Activated T-cell treated with anti-CD3 and anti-CD28 coated beads, Interleukin-2, amount 50 U/mL, for 72 hours (primary cell): ENCODE results near the gene SLFN11. TPM values are rescaled to one million over a fixed set of nuclear protein-coding genes. Genes with fewer than 3 reads are reported as not detected.

Experiments used
- ATAC-seq, 2 donors: fragments of 150-1000 bp; cut with Tn5 transposase; replicated peaks in 1 of 2; 2 replicates each; pipeline ENCODE4 v1.10.0; 2021; ENCODE audit warnings: moderate library complexity in 2 of 2, mild to moderate bottlenecking in 1 of 2
- DNase-seq, 2 donors: peaks; one replicate each; pipeline ENCODE4 v3.0.0; 2021 to 2022; ENCODE audit warnings: mixed read lengths in 1 of 2
- H3K27ac Mint-ChIP-seq: one replicate; pipeline ENCODE4 v1.8.0; 2022; ENCODE audit warnings: mild to moderate bottlenecking, moderate library complexity, mixed read lengths
- H3K27me3 Mint-ChIP-seq: one replicate; pipeline ENCODE4 v1.8.0; 2022; ENCODE audit warnings: low read depth, mixed read lengths
- H3K36me3 Mint-ChIP-seq, 2 donors: one replicate each; pipeline ENCODE4 v1.8.0; 2022; ENCODE audit warnings: mixed read lengths in 2 of 2, mild to moderate bottlenecking in 1 of 2; ENCODE audit not compliant: insufficient read depth in 2 of 2
- H3K4me1 Mint-ChIP-seq: one replicate; pipeline ENCODE4 v1.8.0; 2022; ENCODE audit warnings: low read depth, mixed read lengths
- H3K4me3 Mint-ChIP-seq, 2 donors: one replicate each; pipeline ENCODE4 v1.8.0; 2022; ENCODE audit warnings: mild to moderate bottlenecking in 2 of 2, mixed read lengths in 2 of 2, moderate library complexity in 2 of 2
- H3K9me3 Mint-ChIP-seq, 2 donors: one replicate each; pipeline ENCODE4 v1.8.0; 2022; ENCODE audit warnings: mixed read lengths in 2 of 2
- total RNA-seq, 2 donors: library from RNA; stranded (reverse); gene quantifications; one replicate each; pipeline ENCODE4 v1.2.3, GENCODE V29; 2022

Gene SLFN11
- total RNA-seq, 2 donors from 2014 or later = 37.1 to 64.7 TPM

DNA sequence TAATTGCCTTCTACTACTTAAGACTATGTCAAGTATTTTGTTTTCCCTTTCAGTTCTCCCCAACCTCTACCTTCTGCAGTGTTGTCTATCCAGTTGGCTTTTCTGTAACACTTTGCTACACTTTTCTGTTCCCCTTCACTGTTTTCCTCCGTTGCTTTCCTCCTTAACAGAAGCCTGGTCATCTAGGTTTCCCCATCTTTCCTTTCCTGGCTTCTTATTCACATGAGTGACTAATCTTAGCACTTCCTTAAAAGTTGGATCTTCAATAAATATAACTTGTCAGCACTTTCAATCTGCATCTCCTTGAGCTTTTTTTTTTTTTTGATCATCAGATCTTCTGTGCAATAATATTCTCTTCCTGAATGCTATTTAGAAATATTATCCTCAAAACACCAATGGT lies 2.8 kb upstream of the SLFN11 start:
- no peak for DNase-seq
- H3K27me3 Mint-ChIP-seq = no peaks in the 10 kb centered on the region
- peaks cover 40% of the 10 kb centered on the region for H3K4me1 Mint-ChIP-seq
- no peak overlapping the region for H3K27ac Mint-ChIP-seq
- no peak for ATAC-seq
- H3K9me3 Mint-ChIP-seq = peaks cover 0 to under 1% of the 10 kb centered on the region in 2 donors
- H3K36me3 Mint-ChIP-seq = peaks cover 8 to 12% of the 10 kb centered on the region in 2 donors
- H3K4me3 Mint-ChIP-seq = peak overlapping the region in 1 of 2 donors; percentile 53

DNA sequence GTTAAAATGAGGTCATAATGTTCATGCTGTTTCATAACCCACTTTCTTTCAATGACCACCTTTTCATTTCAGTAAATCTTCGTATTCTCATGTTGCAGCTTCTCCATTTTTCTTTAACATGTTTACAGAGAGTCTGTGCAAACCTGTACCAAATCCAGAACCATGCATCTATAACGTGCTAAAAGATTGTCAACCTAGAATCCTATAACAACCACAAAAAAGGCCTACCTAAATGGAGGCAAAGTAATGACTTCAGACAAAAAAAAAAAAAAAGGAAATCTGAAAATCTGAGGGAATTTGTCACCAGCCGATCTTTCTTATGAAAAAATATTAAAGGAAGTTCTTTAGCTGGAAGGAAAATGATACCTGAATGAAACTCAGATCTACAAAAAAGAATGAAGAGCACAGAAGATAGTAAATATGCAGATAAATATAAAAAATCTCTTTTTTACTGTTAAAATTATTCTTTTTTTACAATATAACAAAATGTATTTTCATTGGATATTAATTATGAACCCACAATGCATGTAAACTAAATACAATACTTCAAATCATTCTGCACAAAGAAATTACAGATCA lies 1.4 kb upstream of the SLFN11 start:
- no peaks in the 10 kb centered on the region for H3K27me3 Mint-ChIP-seq
- H3K9me3 Mint-ChIP-seq = peaks cover 6 to 9% of the 10 kb centered on the region in 2 donors
- peak overlapping the region; percentile 95 to 98 for H3K4me3 Mint-ChIP-seq
- DNase-seq (no peak), ATAC-seq (no peak)
- peaks cover 17 to 24% of the 10 kb centered on the region in 2 donors for H3K36me3 Mint-ChIP-seq
- H3K27ac Mint-ChIP-seq = peak overlapping the region; percentile 100
- H3K4me1 Mint-ChIP-seq = peaks cover 50% of the 10 kb centered on the region

DNA sequence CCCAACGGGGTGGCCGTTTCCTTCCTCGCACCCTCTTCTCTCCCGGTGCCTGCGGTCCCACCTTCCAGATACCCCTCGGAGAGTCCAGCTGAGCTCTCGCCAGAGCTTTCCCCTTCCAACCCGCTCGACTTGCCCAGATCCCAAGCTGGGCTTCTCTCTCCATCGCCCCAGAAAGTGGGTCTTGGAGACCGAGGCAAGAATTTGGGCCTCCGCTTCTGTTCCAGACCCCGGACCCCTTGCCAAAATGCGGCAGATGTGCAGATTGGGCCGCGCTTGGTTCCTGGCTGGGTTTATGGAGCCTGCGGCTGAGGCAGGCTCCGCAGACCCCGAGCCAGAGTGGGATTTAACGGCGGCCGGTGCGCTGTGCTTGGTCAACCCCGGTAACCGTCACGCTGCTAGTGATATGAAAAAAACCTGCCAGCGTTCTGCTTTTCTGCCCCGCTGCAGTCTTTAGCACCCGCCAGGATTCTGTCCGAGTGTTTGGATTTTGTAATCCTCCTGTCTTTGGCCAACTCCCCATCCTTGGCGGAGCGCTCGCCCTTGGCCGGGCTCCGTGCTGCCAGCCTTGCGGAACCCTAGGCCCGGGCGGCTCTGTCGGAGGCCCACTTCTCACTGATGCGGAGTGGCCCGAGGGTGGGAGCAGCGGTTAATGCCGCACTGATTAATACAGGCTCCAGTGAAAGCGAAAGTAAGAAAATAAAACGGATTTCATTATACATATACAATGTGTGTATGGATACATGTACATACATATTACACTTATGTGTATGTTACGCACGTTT lies 754 bp upstream of the SLFN11 start:
- peak; percentile 68 to 70 for ATAC-seq
- Mint-ChIP-seq H3K4me3 (peak overlapping the region; percentile 95 to 98), H3K36me3 (peaks cover 21 to 31% of the 10 kb centered on the region in 2 donors), H3K9me3 (peaks cover 9% of the 10 kb centered on the region in 2 donors), H3K27me3 (no peaks in the 10 kb centered on the region), H3K27ac (peak overlapping the region; percentile 100), H3K4me1 (peaks cover 51% of the 10 kb centered on the region)
- DNase-seq = peak; percentile 56 to 60

GRCh38 chr17:35372846-35373533 lies 431 bp downstream of the SLFN11 start:
- H3K9me3 Mint-ChIP-seq = peaks cover 9% of the 10 kb centered on the region in 2 donors
- peak overlapping the region; percentile 95 to 98 for H3K4me3 Mint-ChIP-seq
- H3K4me1 Mint-ChIP-seq = peaks cover 62% of the 10 kb centered on the region
- peak; percentile 26 to 45 for DNase-seq
- H3K27me3 Mint-ChIP-seq = no peaks in the 10 kb centered on the region
- H3K36me3 Mint-ChIP-seq = peaks cover 25 to 33% of the 10 kb centered on the region in 2 donors
- ATAC-seq = peak in 1 of 2 donors; percentile 8
- peak overlapping the region; percentile 100 for H3K27ac Mint-ChIP-seq

DNA sequence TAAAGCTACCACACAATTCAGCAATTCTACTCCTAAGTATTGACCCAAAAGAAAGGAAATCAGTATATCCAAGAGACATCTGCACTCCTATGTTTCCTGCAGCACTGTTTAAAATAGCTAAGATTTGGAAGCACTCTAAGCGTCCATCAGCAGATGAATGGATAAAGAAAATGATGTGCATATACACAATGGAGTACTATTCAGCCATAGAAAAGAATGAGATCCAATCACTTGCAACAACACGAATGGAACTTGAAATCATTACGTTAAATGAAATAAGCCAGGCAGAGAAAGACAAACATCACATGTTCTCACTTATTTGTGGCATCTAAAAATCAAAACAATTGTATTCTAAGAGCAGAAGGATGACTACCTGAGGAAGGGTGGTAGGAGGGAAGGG lies 1.5 kb downstream of the SLFN11 start:
- ATAC-seq (no peak), DNase-seq (no peak)
- Mint-ChIP-seq H3K9me3 (peaks cover 9% of the 10 kb centered on the region in 2 donors), H3K36me3 (peaks cover 25 to 33% of the 10 kb centered on the region in 2 donors), H3K4me1 (peaks cover 66% of the 10 kb centered on the region), H3K27ac (peak overlapping the region; percentile 77), H3K4me3 (peak overlapping the region; percentile 95 to 98), H3K27me3 (no peaks in the 10 kb centered on the region)

DNA sequence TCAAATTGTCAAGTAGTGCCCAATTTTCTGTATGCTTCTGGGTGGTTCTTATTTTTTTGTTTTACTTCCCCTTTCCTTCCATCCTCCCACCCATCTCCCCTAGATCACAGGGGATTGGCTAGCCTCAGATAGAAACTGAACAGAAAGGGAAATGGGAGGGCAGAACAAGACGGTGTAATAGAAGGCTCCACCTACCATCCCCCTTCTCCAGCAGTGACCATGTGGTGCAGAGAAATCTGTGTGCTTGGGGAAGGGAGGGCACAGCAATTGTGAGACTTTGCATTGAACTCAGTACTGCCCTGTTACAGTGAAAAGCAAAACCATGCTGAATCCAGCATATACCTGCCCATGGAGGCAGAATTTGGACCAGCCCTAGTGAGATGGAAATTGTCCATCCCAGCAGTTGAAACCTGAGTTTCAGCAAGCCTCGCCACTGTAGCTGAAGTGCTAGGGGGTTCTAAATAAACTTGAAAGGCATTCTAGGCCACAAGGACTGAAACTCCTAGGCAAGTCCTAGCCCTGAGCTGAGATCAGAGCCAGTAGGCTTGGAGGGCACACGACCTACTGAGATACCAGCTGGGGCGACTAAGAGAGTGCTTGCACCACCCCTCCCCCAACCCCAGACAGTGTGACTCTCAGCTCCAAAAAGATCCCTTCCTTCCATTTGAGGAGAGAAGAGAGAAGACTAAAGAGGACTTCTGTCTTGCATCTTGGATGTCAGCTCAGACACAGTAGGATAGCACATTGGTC lies 5.2 kb downstream of the SLFN11 start:
- Mint-ChIP-seq H3K4me3 (peak overlapping the region in 1 of 2 donors; percentile 26), H3K4me1 (peaks cover 47% of the 10 kb centered on the region), H3K36me3 (peaks cover 34 to 47% of the 10 kb centered on the region in 2 donors), H3K27me3 (no peaks in the 10 kb centered on the region), H3K27ac (peak overlapping the region; percentile 19), H3K9me3 (peaks cover 9% of the 10 kb centered on the region in 2 donors)
- ATAC-seq = peak; percentile 69 to 81
- peak in 1 of 2 donors; percentile 15 for DNase-seq

GRCh38 chr17:35361027-35361426 lies 12.4 kb downstream of the SLFN11 start:
- Mint-ChIP-seq H3K36me3 (peaks cover 26 to 60% of the 10 kb centered on the region in 2 donors), H3K27me3 (no peaks in the 10 kb centered on the region), H3K27ac (peak overlapping the region; percentile 52), H3K9me3 (no peaks in the 10 kb centered on the region), H3K4me1 (peaks cover 23% of the 10 kb centered on the region), H3K4me3 (peak overlapping the region in 1 of 2 donors; percentile 5)
- ATAC-seq (no peak), DNase-seq (no peak)

DNA sequence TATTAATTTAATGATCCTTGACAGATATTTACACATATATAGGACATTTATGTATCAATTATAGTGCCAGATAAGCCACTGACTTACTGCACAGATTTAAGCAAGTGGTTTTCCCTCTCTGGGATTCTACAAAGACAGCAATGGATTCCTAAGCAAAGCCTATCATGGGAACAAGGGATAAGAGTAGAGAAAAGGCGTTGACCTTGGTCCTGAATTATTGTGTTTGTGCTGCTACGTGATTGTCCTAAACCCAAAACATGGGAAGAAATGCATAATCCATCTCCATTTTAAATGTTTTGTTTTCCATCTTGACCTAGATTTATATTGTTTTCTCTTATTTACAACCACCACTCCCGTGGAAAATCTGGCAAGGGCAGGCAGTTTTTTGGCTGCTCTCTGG lies 14.0 kb downstream of the SLFN11 start:
- Mint-ChIP-seq H3K36me3 (peaks cover 24 to 56% of the 10 kb centered on the region in 2 donors), H3K4me1 (peaks cover 27% of the 10 kb centered on the region), H3K9me3 (no peaks in the 10 kb centered on the region), H3K27ac (peak overlapping the region; percentile 15), H3K27me3 (no peaks in the 10 kb centered on the region), H3K4me3 (no peak overlapping the region)
- DNase-seq = no peak
- ATAC-seq = no peak

- no peak overlapping the region for H3K4me3 Mint-ChIP-seq
- H3K4me1 Mint-ChIP-seq = peaks cover 9% of the 10 kb centered on the region
- DNase-seq (no peak), ATAC-seq (no peak)
- peaks cover 3 to 21% of the 10 kb centered on the region in 2 donors for H3K36me3 Mint-ChIP-seq
- no peaks in the 10 kb centered on the region for H3K27me3 Mint-ChIP-seq
- H3K27ac Mint-ChIP-seq = no peak overlapping the region
- H3K9me3 Mint-ChIP-seq = no peaks in the 10 kb centered on the region
Measured at GRCh38 chr17:35352284-35352683, 21.1 kb downstream of the SLFN11 start.

DNA sequence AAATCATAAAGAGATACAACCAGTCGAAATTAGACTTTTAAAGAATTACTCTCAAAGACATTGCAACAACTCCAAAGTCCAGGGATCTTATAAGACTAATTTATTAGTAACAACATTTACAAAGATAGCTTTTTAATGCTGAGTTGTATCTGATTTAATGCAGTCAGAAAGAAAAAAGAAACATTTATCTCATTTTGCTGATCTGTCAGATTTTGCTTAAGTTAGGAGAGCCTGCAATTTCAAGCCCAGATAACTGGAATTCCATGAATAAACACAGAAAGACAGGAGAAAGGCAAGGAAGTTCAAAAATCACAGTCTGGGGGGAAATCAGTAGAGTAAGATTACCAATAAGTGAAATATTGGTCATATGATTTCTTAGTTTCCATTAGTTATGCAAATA lies 22.9 kb downstream of the SLFN11 start:
- no peaks in the 10 kb centered on the region for H3K9me3 Mint-ChIP-seq
- H3K4me3 Mint-ChIP-seq = no peak overlapping the region
- peaks cover 5% of the 10 kb centered on the region for H3K27me3 Mint-ChIP-seq
- ATAC-seq (no peak), DNase-seq (no peak)
- no peak overlapping the region for H3K27ac Mint-ChIP-seq
- peaks cover 20% of the 10 kb centered on the region for H3K4me1 Mint-ChIP-seq
- H3K36me3 Mint-ChIP-seq = peaks cover 3 to 13% of the 10 kb centered on the region in 2 donors

DNA sequence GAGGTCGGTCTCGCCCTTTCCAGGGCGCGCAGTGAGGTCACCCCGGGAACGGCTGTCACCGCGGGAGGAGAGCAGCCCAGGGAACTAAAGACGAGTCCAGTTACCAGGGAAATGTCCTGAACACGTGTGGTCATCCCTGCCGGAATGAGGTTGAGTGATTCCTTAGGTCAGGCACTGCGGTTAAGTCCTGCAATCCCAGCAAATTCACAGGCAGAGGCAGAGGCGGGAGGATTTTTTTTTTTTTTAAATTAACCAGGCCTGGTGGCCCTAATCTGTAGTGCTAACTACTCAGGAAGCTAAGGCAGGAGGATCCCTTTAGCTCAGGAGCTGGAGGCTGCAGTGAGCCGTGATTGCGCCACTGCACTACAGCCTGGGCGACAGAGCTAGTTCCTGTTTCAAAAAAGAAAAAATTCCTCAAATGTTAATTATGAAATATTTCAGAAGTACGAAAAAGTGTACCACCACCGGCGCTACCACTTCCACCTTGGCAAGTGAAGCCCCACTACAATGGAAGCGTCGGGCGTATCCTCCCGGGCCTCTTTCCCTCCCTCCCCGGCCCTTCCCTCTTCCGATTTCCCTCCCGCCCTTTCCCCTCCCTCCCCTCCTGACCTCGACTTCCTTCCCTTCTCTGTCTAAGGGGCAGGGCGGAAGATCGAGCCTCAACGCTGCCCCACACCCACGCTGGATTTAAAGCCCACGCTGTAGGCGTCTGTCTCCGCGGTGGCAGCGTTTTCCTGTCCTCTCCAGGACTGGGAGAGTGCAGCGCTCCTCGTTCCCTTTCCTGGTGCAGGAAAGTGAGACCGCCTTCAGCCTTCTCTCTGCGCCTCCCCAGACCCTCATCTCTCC lies 27.3 kb downstream of the SLFN11 start:
- peaks cover 5 to 10% of the 10 kb centered on the region in 2 donors for H3K36me3 Mint-ChIP-seq

DNA sequence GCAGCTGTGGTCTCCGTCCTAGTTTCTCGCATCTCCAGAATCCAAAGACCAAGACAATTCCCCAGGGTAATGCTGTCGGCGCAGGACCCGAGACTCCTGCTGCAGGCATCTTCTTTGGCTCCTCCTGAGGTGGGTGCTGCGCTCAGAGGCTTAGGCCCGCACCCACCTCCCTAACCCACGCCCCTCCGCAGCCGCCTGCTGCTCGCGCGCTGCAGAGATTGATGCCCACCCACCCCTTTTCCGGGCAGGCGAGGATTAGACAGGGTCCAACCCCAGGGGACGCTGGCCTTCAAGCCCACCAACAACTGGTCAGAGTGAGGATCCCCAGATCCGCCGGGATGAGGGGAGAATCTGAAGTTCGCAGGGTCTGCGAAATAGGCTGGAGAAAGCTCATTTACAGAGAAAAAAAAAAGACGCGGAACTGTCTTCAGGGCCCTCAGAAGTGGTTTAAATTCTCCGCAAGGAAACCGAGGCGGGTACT lies 27.9 kb downstream of the SLFN11 start:
- Mint-ChIP-seq H3K4me3 (peak overlapping the region; percentile 92), H3K27ac (no peak overlapping the region), H3K9me3 (peaks cover 0 to 5% of the 10 kb centered on the region in 2 donors), H3K27me3 (peaks cover 21% of the 10 kb centered on the region), H3K36me3 (peaks cover 5 to 13% of the 10 kb centered on the region in 2 donors), H3K4me1 (peaks cover 34% of the 10 kb centered on the region)
- ATAC-seq = peak in 1 of 2 donors; percentile 15
- no peak for DNase-seq

More for the DNA sequence above, 27.3 kb downstream of the SLFN11 start:
- peak overlapping the region; percentile 92 for H3K4me3 Mint-ChIP-seq
- ATAC-seq (peak; percentile 57 to 58), DNase-seq (peak; percentile 18 to 19)
- H3K27ac Mint-ChIP-seq = peak overlapping the region; percentile 83
- peaks cover 34% of the 10 kb centered on the region for H3K4me1 Mint-ChIP-seq
- H3K27me3 Mint-ChIP-seq = peaks cover 21% of the 10 kb centered on the region
- peaks cover 0 to 3% of the 10 kb centered on the region in 2 donors for H3K9me3 Mint-ChIP-seq
